GM13976 (cell line): Measurements from ENCODE around the gene WNT2.
"Not testable (repeated sequence)": the region's sequence is repeated elsewhere in the genome, so short reads cannot be mapped to it uniquely, and the experiment has no call there.

Experiments used
- DNase-seq: peaks from one replicate; pipeline ENCODE4 v3.0.0; 2012; ENCODE audit warnings: low spot score
- CTCF ChIP-seq: IDR thresholded peaks from 2 replicates; pipeline ENCODE4 v1.5.1; 2012; ENCODE audit warnings: borderline replicate concordance, mild to moderate bottlenecking; ENCODE audit not compliant: insufficient read depth; ENCODE audit errors: extremely low read depth, missing control alignments, control extremely low read depth
- in situ Hi-C: fragments of 300-500 bp; cut with MboI; formaldehyde crosslinking; loops from one replicate; pipeline ENCODE4 v1.12.0; 2022; ENCODE audit warnings: low sequenced_read_pairs, mixed read lengths, inconsistent platforms; ENCODE audit not compliant: unreplicated experiment

WNT2 gene

GRCh38 chr7:117313582-117313981, 9.3 kb downstream of the WNT2 start:
- in situ Hi-C loops: no loop called here
- DNase-seq: no peak
- TF ChIP-seq CTCF: no peak

- TF ChIP-seq CTCF: no peak
- in situ Hi-C loops: no loop called here
- no peak for DNase-seq
Measured at GRCh38 chr7:117312593-117313580, 10.0 kb downstream of the WNT2 start.

- TF ChIP-seq CTCF: no peak
- in situ Hi-C loops: no loop called here
- DNase-seq: no peak
Measured at GRCh38 chr7:117308891-117309290, 14.0 kb downstream of the WNT2 start.

GRCh38 chr7:117302396-117302795, 20.5 kb downstream of the WNT2 start:
- DNase-seq: no peak
- in situ Hi-C loops: no loop called here
- no peak for TF ChIP-seq CTCF

- DNase-seq, in situ Hi-C loops: not testable (repeated sequence)
Measured at GRCh38 chr7:117300506-117300905, 22.4 kb downstream of the WNT2 start.

- DNase-seq: no peak
- TF ChIP-seq CTCF: no peak
- in situ Hi-C loops: no loop called here
Measured at GRCh38 chr7:117297606-117298005, 25.3 kb downstream of the WNT2 start.

GRCh38 chr7:117296066-117296465, 26.8 kb downstream of the WNT2 start:
- no peak for TF ChIP-seq CTCF
- no peak for DNase-seq
- in situ Hi-C loops: no loop called here
